ENCODE measurements around the gene GPR37.

GPR37 gene

DNA sequence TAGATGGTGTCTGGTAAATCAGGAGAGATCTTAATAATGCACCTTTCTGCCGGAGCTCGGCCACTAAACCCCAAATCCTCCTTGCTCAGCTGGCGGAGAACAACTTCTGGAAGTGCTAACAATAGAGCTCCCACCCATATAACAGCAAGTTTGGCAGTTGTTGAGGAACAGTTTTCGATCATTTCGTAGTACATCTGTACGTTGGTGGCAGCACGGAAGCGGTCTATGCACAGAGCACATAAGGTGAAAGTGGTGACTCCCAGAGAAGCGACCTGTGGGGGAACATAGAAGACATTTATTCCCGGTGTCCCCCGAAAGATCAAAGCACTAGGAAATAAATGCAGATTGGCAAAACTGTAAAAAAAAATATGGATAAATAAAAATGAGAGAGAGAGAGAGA, 18.5 kb downstream of the GPR37 start:
- no peak overlapping the region for H3K4me3 ChIP-seq (ENCODE audit: severe bottlenecking)
- no peaks in the 10 kb centered on the region for H3K4me1 ChIP-seq (ENCODE audit: insufficient read depth, poor library complexity, severe bottlenecking)
- TF ChIP-seq, protein P1, sequence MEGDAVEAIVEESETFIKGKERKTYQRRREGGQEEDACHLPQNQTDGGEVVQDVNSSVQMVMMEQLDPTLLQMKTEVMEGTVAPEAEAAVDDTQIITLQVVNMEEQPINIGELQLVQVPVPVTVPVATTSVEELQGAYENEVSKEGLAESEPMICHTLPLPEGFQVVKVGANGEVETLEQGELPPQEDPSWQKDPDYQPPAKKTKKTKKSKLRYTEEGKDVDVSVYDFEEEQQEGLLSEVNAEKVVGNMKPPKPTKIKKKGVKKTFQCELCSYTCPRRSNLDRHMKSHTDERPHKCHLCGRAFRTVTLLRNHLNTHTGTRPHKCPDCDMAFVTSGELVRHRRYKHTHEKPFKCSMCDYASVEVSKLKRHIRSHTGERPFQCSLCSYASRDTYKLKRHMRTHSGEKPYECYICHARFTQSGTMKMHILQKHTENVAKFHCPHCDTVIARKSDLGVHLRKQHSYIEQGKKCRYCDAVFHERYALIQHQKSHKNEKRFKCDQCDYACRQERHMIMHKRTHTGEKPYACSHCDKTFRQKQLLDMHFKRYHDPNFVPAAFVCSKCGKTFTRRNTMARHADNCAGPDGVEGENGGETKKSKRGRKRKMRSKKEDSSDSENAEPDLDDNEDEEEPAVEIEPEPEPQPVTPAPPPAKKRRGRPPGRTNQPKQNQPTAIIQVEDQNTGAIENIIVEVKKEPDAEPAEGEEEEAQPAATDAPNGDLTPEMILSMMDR (IDR thresholded peaks at IDR 0.05; ENCODE audit: poor library complexity, severe bottlenecking) = no peak
- DNase-seq (ENCODE audit: low spot score) = no peak
- no peak overlapping the region for H3K27ac ChIP-seq (ENCODE audit: poor library complexity, severe bottlenecking)
- H3K9me3 ChIP-seq (ENCODE audit: severe bottlenecking) = no peaks in the 10 kb centered on the region
- ATAC-seq (ENCODE audit: low read depth) = no peak
- no peaks in the 10 kb centered on the region for H3K36me3 ChIP-seq (ENCODE audit: low read depth)
- no peaks in the 10 kb centered on the region for H3K27me3 ChIP-seq (ENCODE audit: insufficient read depth, poor library complexity, severe bottlenecking)

DNA sequence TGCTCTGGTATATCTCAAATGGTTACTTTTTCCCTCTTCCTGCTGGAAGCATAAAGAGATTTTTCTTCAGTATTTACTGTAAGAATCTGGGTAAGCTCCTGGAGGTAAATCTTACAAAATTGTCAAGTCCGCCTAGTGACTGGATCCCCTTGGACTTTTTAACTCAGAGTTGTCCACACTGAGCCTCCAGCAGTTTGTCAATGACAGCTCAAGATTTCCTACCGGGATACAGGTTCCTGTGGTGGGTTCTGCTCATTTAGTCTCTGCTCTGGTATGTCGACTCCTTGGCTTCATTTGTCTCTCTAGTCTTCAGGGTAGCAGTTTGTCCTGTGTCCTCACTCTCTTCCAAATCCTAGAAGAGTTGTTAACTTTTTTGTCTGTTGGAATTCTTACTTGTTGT, 27.0 kb downstream of the GPR37 start:
- ATAC-seq (ENCODE audit: low read depth) (no peak), DNase-seq (ENCODE audit: low spot score) (no peak)
- H3K36me3 ChIP-seq (ENCODE audit: low read depth) = no peaks in the 10 kb centered on the region
- H3K4me1 ChIP-seq (ENCODE audit: insufficient read depth, poor library complexity, severe bottlenecking) = no peaks in the 10 kb centered on the region
- no peaks in the 10 kb centered on the region for H3K27me3 ChIP-seq (ENCODE audit: insufficient read depth, poor library complexity, severe bottlenecking)
- TF ChIP-seq, protein P1 (IDR thresholded peaks at IDR 0.05; ENCODE audit: poor library complexity, severe bottlenecking) = no peak
- no peaks in the 10 kb centered on the region for H3K9me3 ChIP-seq (ENCODE audit: severe bottlenecking)
- no peak overlapping the region for H3K4me3 ChIP-seq (ENCODE audit: severe bottlenecking)
- H3K27ac ChIP-seq (ENCODE audit: poor library complexity, severe bottlenecking) = no peak overlapping the region

DNA sequence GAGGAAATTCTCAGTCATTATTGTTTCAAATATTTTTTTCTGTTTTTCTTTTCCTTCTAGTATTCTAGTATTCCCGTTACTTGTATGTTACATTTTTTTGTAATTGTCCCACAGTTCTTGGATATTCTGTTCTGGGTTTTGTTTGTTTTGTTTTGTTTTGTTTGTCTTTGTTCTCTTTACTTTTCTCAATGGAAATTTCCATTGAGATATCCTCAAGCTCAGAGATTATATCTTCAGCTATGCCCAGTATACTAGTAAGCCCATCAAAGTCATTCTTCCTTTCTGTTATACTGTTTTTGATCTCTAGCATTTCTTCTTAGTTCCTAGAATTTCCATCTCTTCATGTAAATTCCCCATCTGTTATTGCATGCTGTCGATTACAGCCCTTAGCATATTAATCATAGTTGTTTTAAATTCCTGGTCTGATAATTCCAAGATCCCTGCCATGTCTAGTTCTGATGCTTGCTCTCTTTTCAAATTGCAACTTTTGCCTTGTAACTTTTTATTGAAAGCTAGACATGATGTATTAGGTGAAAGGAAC, 27.8 kb downstream of the GPR37 start:
- H3K27me3 ChIP-seq (ENCODE audit: insufficient read depth, poor library complexity, severe bottlenecking) = no peaks in the 10 kb centered on the region
- no peaks in the 10 kb centered on the region for H3K36me3 ChIP-seq (ENCODE audit: low read depth)
- H3K9me3 ChIP-seq (ENCODE audit: severe bottlenecking) = no peaks in the 10 kb centered on the region
- no peak overlapping the region for H3K27ac ChIP-seq (ENCODE audit: poor library complexity, severe bottlenecking)
- no peaks in the 10 kb centered on the region for H3K4me1 ChIP-seq (ENCODE audit: insufficient read depth, poor library complexity, severe bottlenecking)
- ATAC-seq (ENCODE audit: low read depth) (no peak), DNase-seq (ENCODE audit: low spot score) (no peak)
- TF ChIP-seq, protein P1 (IDR thresholded peaks at IDR 0.05; ENCODE audit: poor library complexity, severe bottlenecking) = no peak
- H3K4me3 ChIP-seq (ENCODE audit: severe bottlenecking) = no peak overlapping the region

DNA sequence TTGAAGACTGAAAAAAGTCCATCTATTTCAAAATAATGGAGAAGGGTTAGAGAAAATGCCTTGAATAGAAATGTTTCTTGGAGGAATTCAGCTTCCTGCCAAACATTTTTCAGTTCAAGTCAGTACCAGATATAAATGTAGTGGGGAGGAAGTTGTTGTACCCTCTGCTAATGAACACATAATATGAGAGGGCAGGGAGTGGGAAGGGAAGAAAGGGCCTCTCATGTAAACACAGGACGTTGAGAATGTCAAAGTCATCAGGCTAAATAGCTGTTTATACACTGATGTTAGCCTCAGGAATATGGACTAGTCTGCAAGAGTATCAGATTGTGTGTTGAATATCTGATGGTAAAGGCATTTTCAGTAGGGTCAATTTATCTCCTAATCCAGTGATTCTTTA, 37.0 kb downstream of the GPR37 start:
- Histone ChIP-seq H3K36me3 (ENCODE audit: low read depth) (no peaks in the 10 kb centered on the region), H3K4me3 (ENCODE audit: severe bottlenecking) (no peak overlapping the region), H3K9me3 (ENCODE audit: severe bottlenecking) (no peaks in the 10 kb centered on the region), H3K27me3 (ENCODE audit: insufficient read depth, poor library complexity, severe bottlenecking) (no peaks in the 10 kb centered on the region), H3K4me1 (ENCODE audit: insufficient read depth, poor library complexity, severe bottlenecking) (no peaks in the 10 kb centered on the region), H3K27ac (ENCODE audit: poor library complexity, severe bottlenecking) (no peak overlapping the region)
- DNase-seq (ENCODE audit: low spot score) (no peak), ATAC-seq (ENCODE audit: low read depth) (no peak)
- TF ChIP-seq, protein P1 (IDR thresholded peaks at IDR 0.05; ENCODE audit: poor library complexity, severe bottlenecking) = no peak

DNA sequence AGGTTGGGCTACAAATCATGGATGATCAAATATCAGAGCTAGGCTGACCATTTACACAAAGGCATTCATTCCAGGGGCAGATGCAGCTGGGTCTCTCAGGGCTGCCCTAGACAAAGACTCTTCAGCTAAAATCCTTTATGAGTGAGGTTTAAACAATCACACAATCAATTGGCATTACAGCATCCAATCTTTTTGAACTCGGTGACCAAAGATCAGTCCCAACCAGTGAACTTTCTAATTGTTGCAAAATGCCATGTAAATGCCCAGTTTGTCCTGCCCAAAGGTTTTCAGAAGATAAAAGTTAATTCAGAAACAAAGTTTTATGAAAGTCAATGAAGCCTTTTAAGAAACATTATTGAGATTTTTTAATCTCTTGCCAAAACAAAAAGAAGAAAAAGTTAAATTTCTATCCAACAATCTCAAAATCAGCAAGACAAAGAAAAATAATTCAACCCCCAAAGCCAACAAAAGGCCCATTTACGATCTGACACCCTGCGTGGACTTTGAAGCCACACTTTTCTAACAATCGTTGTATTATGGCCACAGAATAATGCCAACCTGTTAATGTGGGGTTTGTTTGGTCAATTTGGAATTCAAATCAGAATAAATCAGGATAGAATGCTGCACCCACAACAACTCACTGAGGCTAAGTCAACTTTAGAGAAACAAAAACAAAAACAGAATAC, 40.9 kb downstream of the GPR37 start:
- TF ChIP-seq, protein P1 (IDR thresholded peaks at IDR 0.05; ENCODE audit: poor library complexity, severe bottlenecking) = no peak
- Histone ChIP-seq H3K36me3 (ENCODE audit: low read depth) (no peaks in the 10 kb centered on the region), H3K27me3 (ENCODE audit: insufficient read depth, poor library complexity, severe bottlenecking) (no peaks in the 10 kb centered on the region), H3K4me3 (ENCODE audit: severe bottlenecking) (no peak overlapping the region), H3K4me1 (ENCODE audit: insufficient read depth, poor library complexity, severe bottlenecking) (peaks cover 16% of the 10 kb centered on the region), H3K9me3 (ENCODE audit: severe bottlenecking) (no peaks in the 10 kb centered on the region), H3K27ac (ENCODE audit: poor library complexity, severe bottlenecking) (no peak overlapping the region)
- ATAC-seq (ENCODE audit: low read depth) (no peak), DNase-seq (ENCODE audit: low spot score) (no peak)
